Spleen (tissue), 7 donors: ENCODE measurements around the gene TBC1D22A.

Experiments used
- POLR2A ChIP-seq, 3 donors: fragments of 450-650 bp; IDR thresholded peaks; one replicate each; pipeline ENCODE4 v1.5.1; 2017; ENCODE audit warnings: antibody characterized with exemption in 3 of 3, mild to moderate bottlenecking in 1 of 3
- POLR2AphosphoS5 ChIP-seq, 3 donors: sonication (generic); formaldehyde crosslinking; IDR thresholded peaks; one replicate each; pipeline ENCODE4 v1.5.1; 2017; ENCODE audit warnings: antibody characterized with exemption in 3 of 3
- TF ChIP-seq, protein P1 (sequence below), 11 experiments: fragments of 200-600 bp in 7 of 11; fragments of 450-650 bp in 4 of 11; sonication (generic) in 4 of 11; IDR thresholded peaks in 8 of 11; conservative IDR thresholded peaks in 3 of 11; 1 replicate in 7 of 11; 2 replicates in 4 of 11; pipeline versions ENCODE4 v1.4.0 to v1.8.0; 2016 to 2021; ENCODE audit warnings: antibody characterized with exemption in 11 of 11, inconsistent platforms in 4 of 11, mild to moderate bottlenecking in 1 of 11
- donor health status: DM: no; HTN: no; CAD: no; lungs with moderate emphysema.
- donor health status: DM: no; HTN: no; CAD: no.
- donor health status: DM: no; HTN: no; CAD: no.

DNA sequence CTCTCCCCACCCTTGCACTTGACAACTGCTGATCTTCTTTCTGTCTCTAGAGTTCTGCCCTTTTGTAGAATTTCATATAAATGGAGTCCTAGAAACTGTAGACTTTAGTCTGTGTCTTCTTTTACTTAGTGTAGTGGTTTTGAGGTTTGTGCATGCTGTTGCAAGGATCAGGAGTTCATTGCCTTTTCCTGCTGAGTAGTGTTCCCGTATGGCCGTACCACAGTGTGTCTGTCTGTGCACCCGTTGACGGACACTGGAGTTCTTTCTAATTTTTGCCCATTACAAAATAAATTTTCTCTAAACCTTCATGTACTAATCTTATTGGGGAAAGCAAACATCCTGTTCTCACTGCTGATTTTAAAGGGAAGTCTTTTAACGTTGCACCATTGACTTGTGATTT lies 138.1 kb downstream of the TBC1D22A start:
- TF ChIP-seq, protein P1, sequence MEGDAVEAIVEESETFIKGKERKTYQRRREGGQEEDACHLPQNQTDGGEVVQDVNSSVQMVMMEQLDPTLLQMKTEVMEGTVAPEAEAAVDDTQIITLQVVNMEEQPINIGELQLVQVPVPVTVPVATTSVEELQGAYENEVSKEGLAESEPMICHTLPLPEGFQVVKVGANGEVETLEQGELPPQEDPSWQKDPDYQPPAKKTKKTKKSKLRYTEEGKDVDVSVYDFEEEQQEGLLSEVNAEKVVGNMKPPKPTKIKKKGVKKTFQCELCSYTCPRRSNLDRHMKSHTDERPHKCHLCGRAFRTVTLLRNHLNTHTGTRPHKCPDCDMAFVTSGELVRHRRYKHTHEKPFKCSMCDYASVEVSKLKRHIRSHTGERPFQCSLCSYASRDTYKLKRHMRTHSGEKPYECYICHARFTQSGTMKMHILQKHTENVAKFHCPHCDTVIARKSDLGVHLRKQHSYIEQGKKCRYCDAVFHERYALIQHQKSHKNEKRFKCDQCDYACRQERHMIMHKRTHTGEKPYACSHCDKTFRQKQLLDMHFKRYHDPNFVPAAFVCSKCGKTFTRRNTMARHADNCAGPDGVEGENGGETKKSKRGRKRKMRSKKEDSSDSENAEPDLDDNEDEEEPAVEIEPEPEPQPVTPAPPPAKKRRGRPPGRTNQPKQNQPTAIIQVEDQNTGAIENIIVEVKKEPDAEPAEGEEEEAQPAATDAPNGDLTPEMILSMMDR (IDR thresholded peaks at IDR 0.05 in 8 of 11, conservative IDR thresholded peaks at IDR 0.05 in 3 of 11): no peak
- TF ChIP-seq POLR2AphosphoS5 (IDR thresholded peaks at IDR 0.05): no peak
- TF ChIP-seq POLR2A (IDR thresholded peaks at IDR 0.05): no peak
